HG02870 (cell line): Measurements from ENCODE around the gene CHKA.

Source experiments
- ATAC-seq: cut with Tn5 transposase; IDR thresholded peaks from one replicate; pipeline ENCODE4 v1.9.1; 2021; ENCODE audit warnings: mild to moderate bottlenecking, moderate library complexity; ENCODE audit not compliant: unreplicated experiment

CHKA gene

DNA sequence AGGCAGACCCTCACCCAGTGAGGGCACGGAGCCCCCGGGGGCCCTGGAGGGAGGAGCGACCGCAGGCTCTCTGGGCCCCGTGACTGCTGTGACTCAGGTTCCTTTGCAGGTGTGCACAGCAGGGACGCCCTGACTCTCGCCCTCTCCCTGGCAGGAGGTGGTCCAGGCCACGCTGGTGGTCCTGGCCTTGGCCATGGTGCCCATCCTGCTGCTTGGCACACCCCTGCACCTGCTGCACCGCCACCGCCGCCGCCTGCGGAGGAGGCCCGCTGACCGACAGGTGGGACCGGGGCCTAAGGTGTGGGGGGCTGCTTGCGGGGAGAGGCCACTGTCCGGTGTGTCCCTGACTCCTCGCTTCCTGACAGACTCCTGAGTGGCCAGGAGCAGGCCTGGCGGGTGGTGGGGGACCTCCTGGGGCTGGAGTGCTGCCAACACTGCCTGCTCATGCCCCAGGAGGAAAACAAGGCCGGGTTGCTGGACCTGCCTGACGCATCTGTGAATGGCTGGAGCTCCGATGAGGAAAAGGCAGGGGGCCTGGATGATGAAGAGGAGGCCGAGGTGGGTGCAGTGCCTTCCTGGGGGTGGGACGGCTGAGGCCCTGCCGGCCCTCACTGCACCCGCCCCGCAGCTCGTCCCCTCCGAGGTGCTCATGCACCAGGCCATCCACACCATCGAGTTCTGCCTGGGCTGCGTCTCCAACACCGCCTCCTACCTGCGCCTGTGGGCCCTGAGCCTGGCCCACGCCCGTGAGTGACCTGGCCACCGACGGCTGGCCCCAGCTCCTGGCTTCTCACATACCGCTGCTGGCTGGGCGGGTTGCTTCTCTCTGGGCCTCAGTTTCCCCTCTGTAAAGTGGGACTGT is 71.4 kb downstream of the CHKA start:
- ATAC-seq: no peak

DNA sequence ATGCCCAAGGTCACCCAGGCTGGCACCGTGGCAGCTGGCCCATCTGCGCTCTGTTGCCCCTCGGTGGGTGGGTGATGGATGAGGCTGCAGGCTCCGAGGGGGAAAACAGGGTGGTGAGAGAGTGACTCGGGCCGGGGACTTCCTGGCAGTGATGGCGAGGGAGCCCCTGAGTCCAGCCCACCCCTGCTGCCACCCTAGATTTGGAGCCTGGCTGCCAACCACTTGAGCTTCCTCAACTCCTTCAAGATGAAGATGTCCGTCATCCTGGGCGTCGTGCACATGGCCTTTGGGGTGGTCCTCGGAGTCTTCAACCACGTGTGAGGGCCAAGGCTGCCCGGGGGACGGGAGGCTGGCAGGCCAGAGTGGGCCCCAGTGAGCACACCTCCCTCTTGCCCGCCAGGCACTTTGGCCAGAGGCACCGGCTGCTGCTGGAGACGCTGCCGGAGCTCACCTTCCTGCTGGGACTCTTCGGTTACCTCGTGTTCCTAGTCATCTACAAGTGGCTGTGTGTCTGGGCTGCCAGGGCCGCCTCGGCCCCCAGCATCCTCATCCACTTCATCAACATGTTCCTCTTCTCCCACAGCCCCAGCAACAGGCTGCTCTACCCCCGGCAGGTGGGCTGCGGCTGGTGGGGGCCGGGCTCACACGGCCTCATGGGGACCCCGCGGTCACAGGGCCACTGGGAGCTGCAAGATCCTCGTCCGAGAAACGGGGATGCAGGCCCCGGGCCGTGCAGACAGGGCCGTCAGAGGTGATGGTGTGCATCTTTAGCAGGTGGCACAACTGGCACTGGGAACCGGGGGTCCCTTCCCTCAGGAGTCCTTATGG is 72.3 kb downstream of the CHKA start:
- no peak for ATAC-seq

DNA sequence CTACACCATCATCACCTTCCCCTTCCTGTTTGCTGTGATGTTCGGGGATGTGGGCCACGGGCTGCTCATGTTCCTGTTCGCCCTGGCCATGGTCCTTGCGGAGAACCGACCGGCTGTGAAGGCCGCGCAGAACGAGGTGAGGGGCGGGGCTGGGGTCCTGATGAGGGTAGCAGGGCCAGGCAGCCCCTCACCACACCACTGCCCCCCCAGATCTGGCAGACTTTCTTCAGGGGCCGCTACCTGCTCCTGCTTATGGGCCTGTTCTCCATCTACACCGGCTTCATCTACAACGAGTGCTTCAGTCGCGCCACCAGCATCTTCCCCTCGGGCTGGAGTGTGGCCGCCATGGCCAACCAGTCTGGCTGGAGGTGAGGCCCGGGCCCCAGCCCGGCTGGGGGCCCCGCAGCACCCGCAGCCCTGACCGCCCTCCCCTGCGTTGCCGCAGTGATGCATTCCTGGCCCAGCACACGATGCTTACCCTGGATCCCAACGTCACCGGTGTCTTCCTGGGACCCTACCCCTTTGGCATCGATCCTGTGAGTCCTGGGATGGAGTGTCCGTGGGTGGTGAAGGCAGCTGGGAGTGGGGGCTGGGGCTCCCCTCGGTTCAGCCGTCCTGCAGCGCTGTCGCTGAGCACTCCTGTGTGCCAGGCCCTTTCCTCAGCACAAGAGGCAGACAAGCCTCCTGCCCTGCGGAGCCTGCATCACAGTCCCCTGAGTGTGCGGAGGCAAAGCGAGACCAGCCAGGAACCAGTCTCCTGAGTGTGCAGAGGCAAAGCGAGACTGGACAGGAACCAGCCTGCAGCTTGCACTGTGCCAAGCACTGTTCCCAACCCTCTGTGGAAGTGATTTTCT is 73.5 kb downstream of the CHKA start:
- ATAC-seq: no peak

DNA sequence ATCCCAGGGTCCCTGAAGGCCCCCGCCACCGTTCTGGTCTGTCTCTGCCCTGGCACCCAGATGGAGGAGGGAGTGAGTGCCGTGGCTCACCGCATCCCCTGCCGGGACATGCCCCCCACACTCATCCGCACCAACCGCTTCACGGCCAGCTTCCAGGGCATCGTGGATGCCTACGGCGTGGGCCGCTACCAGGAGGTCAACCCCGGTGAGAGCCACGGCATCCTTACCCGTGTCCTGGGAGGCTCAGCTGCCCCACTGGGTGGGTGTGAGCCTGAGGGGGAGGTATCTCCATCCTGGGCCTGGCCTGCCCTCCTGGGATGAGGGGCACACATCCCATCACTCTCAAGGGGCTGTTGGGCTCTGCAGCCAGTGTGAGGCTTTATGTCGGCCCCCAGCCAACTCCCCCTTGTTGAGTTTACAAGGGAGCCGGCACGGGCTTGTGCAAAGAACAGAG is 76.3 kb downstream of the CHKA start:
- no peak for ATAC-seq

DNA sequence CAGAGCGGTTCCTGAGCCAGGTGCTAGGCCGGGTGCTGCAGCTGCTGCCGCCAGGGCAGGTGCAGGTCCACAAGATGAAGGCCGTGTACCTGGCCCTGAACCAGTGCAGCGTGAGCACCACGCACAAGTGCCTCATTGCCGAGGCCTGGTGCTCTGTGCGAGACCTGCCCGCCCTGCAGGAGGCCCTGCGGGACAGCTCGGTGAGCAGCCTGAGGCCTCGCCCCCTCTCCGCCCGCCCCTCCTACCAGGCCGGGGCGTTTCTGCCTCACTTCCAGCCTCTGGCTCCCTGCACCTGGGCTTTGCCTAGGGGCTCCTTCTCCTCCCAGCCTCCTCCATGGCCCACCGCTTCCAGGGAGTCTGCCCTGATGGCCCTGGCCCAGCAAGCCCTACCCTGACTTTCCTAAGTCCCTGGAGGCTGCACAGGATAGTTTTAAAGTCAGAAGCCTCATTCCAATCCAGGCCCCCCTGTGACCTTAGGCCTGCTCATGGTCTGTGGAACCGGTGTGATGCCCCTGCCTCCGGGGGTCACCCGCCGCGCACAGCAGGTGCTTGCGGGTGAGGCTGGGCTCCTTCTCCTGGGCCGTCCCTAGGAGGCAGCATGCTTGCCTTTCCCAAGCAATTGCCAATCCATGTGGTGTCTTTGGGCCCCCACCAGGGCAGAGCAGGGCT is 76.9 kb downstream of the CHKA start:
- no peak for ATAC-seq

DNA sequence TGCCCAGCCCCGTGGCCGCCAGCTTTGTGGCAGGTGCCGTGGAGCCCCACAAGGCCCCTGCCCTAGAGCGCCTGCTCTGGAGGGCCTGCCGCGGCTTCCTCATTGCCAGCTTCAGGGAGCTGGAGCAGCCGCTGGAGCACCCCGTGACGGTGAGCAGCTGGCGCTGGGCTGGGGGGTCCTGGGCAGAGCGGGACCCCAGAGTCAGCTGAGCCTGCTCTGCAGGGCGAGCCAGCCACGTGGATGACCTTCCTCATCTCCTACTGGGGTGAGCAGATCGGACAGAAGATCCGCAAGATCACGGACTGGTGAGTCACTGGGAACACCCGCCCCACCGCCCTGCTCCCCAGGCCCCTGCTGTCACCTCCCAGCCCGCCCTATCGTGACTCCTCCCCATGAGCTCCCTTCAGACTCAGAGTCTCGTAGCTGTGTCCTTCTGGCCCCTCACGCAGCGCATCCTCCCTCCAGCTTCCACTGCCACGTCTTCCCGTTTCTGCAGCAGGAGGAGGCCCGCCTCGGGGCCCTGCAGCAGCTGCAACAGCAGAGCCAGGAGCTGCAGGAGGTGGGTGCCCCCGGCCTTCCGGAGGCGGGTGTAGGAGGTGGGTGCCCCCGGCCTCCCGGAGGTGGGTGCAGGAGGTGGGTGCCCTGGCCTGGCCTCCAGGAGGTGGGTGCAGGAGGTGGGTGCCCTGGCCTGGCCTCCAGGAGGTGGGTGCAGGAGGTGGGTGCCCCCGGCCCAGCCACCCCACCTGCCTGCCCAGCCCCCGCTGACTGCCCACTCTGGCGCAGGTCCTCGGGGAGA is 77.6 kb downstream of the CHKA start:
- no peak for ATAC-seq

DNA sequence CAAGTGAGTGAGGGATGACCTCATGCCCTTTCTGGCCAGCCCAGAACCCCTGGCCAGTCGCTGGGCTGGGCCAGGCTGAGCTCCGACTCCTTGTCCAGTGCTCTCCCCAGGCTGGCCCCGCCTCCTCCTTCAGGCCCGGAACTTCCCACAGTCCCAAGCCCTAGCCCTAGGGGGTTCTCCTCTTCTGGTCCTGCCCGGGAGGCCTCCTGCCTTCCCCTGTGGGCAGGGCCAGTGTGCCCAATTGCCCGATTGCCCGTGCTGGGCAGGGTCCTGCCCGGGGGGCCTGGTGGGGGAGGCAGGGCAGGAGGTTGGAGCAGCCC is 78.2 kb downstream of the CHKA start:
- ATAC-seq: no peak

DNA sequence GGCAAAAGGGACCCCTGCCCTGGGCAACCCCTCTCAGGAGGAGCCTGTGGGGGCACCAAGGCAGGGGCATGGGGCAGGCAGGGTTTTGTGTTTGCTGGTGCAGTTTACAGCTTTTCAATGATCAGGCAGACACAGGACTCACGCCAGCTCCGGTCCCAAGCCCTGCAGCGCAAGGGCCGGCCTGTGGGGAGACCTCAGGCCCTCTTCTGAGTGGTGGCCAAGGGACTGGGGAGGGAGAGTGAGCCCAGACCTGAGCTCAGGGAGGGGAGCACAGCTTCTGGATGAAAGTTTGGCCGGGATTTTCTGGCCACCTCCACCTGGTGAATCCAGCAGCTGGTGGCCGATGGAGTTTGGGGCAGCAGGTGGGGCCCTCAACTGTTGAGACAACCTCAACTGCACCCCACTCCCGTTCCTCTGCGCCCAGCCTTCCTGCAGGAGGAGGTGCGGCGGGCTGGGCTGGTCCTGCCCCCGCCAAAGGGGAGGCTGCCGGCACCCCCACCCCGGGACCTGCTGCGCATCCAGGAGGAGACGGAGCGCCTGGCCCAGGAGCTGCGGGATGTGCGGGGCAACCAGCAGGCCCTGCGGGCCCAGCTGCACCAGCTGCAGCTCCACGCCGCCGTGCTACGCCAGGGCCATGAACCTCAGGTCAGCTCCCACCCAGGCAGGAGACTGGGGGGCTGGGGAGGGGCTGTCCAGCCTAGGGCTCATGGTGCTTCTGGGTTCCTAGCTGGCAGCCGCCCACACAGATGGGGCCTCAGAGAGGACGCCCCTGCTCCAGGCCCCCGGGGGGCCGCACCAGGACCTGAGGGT is 78.8 kb downstream of the CHKA start:
- ATAC-seq: no peak

DNA sequence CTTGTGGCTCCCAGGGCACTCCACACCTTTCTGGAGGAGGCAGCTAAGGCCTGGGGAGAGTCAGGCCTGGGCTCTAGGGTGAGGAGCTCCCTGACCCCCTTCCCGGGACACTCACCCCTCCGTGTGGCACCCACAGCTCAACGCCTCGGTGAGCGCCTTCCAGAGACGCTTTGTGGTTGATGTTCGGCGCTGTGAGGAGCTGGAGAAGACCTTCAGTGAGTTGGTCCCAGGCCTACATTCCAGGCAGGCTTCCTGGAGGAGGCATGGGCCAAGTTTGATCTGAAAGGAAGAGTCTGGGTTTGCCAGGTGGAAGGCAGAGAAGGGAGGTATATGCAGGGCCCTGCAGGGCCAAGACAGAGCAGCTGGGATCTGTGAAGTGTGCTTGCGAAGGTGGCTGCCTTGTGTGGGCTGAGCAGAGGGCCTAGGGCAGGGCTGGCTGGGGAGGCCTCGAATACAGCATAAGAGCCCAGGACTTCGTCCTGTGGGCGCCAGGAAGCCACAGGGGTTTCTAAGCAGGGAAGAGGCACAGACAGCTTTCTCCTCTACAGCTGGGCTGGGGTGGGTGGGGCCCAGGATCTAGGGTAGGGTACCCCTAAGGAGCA is 79.5 kb downstream of the CHKA start:
- no peak for ATAC-seq

DNA sequence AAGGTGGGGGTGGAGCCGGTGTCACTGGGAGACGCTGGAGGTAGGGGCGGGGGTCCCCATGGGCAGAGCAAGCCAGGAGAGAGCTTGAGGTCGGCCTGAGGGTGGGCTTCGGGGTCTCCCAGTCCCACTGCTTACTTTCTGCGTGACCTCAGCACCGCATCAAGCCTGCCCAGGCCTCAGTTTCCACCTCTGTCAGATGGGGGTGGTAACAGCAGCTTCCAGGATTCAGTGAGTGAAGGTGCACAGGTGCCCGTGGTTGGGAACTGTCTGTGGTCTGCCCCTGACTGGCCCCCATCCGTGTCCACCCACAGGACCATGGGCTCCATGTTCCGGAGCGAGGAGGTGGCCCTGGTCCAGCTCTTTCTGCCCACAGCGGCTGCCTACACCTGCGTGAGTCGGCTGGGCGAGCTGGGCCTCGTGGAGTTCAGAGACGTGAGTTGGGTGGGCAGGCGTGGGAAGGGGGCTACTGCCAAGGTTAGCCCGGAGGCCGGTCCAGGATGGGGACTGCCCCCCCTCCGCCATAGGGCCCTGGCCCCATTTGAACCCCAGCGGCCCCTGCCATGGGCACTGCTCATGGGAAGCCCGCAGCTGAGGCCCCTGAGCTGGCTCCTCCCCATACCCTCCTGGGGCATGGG is 80.1 kb downstream of the CHKA start:
- no peak for ATAC-seq

DNA sequence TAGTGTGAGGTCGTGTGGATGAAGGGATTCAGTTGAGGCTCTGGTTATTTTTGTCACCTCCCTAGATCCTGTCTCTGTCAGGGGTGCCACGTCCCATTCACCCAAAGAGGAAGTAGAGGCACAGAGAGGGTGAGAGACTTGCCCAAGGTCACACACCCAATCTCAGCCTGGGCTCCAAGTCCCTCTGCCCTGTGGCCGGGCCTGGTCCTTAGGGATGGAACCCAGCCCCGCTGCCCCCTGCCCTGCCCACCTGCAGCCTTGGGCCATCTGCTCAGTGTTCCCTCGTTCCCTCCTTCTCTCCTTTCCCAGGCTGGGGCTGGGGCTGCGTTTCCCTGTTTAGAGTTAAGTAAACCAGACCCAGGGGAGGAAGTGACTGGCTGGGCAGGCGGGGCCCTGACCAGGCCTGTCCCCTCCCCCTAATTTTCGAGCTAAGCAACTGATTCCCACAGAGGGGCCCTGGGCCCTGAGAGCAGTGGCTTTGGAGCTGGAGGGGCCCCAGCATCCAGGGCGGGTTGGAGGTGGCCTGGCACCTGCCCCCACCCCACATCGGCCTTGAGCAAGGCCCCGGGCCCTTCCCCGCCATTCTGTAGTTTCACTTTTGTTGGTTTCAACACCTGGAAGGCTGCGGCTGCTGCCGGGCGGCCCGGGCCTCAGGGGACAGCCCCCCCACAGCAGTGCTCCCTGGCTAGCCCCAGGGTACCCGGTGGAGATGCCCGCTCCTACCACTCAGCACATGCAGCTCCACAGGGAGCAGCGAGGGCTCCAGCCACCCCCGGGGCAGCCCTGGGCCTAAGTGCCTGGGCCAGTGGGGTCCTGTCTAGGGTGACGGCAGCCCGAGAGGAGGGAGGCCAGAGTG is 80.9 kb downstream of the CHKA start:
- ATAC-seq: peak; percentile 56

DNA sequence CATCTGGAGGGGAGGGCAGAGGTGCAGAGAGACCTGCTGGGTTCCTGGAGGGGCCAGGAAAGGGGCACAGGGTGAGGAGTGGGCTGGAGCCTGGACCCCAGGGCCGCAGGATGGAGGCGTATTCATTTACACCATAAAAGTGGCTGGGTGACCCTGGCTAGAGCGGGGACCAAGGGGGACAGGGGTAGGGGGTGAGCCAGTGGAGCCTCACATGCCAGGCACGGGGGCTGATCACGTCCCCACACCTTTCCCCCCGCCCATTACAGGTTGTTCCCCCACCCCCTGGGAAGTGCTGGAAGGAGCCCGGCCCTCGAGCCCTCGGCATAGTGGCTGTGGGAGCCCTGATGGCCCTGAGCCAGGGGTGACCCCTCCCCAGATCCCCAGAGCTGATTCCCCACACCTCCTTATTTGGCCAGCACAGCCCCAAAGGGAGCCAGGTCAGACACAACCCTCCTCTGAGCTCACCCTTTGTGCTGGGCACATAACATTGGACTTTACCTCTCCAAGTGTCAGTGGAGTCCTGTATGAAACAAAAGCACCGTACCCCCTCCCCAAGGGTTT is 81.6 kb downstream of the CHKA start:
- ATAC-seq: no peak

DNA sequence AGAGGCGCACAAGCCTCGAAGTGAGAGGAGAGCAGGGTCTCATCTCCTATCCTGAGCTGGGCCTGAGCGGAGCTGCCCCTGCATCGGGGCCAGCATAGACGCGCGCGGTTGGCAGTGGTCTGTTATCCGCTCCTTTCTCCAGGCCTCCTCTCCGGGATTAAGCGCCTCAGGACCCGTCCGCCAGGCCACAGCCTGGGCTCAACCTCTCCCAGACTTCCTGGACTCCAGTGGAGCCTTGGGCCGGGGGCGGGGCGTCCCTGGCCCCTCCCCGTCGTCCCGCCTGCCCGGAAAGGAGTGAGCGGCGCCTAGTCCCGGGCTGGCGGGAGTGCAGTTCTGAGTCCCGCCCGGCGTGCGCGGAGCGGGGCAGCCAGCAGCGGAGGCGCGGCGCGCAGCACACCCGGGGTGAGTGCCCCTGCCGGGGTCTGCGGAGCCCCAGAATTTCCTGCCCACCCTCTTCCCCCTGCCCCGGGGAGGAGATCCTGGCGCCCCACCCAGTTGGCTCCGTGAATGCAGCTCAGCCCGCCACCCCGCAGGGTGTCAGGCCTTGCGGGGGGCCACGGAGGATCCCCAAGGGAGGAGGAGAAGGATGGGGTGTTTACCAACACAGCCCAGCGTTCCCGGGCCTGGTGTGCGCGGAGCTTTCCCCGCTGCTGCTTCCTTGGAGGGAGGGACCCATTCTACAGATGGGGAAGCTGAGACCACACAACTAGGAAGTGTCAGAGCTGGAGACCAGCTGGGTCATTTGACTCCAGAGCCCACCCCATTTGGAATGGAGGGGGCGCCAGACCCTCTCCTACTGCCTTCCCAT is 82.3 kb downstream of the CHKA start, which contains the start of gene TCIRG1:
TSS of gene TCIRG1 (plus strand) at position 308 of the 808 bp plus-strand sequence. CDS start 2,247 bp downstream, outside the sequence.
- no peak for ATAC-seq

DNA sequence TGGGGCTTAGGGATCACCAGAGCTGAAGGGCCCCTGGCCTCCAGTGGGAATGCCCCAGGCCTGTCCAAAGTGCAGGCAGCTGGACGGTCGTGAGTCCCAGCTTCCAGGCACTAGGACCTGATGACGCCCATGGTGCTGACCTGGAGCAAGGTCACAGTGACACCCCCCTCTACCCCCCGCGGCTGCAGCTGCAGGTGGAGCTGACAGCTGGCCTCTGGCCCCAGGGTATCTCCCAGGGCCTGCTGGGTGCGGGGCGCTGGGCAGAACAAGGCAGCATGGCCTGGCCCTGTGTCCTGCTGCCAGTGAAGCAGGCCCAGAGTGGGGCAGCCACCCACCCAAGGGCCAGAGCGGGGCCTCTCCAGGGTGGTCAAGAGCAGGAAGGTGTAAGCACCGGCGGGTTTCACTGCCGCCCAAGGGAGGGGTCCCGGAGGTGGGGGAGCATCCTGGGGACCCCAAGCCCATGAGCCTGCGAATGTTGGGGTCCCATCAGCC is 82.9 kb downstream of the CHKA start:
- ATAC-seq: no peak

DNA sequence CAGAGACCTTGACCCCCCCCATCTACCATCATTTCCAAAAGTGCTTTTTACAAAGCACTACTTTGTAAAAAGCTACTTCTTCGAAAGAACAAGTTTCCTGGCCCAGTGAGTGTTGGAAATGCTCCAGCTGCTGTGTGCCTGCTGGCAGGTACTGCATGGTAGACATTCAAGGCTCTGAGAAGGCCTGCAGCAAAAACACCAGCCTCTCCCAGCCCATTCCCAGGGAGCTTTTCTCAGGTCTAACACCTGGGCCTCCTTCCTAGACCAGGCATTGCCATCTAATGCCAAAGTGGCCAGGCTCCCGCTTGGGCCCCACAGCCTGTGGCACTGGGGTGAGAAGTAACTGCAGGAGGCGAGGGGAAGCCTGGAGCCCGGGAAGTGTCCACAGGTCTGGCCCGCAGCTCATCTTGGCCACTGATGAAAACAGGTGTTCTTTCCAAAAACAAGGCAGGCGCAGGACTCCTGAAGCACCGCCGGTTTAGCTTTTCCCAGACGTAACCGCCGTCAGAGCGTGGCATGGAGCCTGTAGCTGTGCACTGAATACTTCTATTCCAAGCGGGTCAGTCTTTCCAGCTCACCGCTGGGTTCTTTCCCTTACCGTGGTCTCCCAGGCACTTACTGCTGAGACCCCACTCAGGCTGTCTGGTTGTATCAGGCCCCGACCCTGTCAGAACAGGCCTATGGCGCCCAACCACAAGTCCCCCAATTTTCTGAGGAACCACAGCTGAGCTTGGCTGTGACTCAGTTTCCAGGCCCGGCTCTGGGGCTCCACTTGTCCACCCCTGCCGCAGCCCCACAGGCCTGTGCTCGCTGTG is 83.6 kb downstream of the CHKA start:
- no peak for ATAC-seq
